HG03439 (cell line): ENCODE measurements around the gene AURKA.
A peak's percentile ranks its signal among the peaks of the same experiment; 100 is the strongest.

Experiments used
- ATAC-seq: cut with Tn5 transposase; IDR thresholded peaks from one replicate; pipeline ENCODE4 v1.9.1; 2021; ENCODE audit warnings: mild to moderate bottlenecking, moderate library complexity; ENCODE audit not compliant: unreplicated experiment

The AURKA gene

DNA sequence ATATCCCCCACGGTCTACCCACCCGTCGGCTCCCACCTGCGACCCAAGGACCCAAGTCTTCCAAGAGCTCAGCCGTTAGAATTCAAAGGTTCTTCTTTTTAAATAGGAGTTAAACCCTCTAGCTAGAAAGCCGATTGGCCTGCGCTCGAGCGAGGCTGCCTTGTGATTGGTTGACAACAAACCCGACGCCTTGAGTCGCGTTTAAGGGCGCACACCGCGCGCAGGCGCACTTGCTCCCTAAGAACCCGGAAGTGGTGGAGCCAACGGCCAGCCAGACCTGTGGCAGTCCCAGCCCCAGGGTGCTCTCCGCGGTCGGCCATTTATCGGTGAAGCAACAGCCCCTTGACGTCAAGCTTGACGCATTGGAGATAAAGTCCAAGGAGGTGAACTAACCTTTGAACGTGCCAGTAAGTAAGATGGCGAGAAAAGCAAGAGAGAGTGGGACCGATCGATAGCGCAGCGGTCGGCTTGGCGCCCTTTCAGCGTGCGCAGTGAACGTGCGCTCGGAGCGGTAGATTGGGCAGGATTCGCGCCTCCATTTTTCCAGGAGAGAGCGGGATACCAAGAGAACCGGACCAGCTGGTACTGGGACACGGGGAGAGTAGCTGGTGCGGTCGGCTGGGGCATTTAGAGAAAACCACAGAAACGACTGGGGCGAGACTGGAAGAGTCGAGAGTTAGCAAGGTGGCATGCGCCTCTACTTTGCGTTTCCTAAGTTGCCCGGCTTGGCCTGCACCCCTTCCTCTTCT lies at the start of gene AURKA, which contains the start of gene CSTF1:
Gene AURKA, minus strand, starts transcription at position 84 of the 749 bp plus-strand sequence. CDS start 4,018 bp downstream, outside the sequence.
Gene CSTF1, plus strand, starts transcription at position 514 of the 749 bp plus-strand sequence. CDS start 2,908 bp downstream, outside the sequence.
- peak; percentile 93 for ATAC-seq

DNA sequence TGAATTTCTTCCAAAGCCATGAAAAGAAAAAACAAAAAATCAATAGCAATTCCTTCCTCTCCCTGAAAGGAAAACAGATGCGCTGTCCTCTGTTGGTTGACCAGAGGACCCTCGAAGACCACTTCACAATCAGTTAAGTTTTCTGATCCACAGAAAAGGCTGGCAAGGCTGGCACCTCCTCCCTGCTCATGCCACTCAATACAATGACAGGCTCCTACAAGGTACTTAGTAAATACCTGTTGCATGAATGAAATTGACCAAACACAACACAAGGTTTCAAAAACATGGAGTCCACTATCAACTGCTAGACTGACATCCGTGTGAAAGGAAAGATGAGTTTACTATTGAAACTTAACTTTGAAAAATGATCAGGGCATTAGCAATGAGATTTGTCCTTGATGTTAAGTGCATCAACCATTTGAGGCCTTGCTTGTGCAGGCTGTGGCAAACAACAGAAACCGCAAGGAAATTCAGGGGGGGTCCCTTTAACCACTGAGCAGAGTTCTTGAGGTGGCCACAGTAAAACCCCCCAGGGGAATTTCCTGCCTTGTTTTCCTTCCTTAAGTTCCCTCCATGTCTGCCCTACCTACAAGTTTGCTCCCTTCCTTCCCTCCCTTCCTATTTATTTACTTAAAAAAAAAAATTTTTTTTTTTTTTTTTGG lies 48.5 kb upstream of the AURKA start:
- ATAC-seq = no peak

DNA sequence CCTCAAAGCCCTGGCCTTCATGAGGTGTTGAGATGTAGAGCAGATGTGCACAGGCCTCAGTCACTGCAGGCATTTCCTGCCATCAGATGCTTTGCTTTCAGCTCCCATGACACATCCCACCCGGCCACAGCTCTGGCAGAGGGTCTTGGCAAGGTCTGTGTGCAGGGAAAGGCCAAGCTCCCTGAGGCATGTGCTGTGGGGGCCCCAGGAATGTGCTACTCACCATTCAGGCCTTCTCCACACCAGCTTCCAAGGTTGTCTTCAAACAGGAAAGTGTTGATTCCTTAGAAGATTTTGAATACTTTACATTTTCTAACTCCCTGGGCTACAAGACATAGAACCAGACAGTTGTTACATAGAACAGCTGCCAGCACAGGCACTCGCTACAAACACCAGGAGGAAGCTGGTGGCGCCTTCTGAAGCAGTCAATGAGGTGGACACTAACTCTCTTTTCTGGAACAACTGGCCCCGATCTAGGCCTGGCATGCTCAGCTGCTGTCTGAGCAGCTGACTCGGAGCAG lies 47.8 kb upstream of the AURKA start:
- ATAC-seq = no peak

DNA sequence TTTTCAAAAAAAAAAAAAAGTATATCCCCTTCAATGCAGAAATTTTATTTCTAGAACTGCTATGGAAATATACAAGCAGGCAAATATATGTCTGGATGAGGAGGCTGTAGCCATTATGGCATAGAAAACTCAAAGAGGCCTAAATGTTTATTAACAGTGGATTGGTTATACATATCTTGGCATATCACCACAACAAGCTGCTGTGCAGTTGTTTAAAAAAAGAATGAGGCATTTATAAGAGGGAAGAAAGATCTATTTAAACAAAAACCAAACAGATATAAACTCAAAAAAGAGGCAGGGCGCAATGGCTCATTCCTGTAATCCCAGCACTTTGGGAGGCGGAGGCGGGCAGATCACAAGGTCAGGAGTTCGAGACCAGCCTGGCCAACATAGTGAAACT lies 46.3 kb upstream of the AURKA start:
- ATAC-seq = no peak

DNA sequence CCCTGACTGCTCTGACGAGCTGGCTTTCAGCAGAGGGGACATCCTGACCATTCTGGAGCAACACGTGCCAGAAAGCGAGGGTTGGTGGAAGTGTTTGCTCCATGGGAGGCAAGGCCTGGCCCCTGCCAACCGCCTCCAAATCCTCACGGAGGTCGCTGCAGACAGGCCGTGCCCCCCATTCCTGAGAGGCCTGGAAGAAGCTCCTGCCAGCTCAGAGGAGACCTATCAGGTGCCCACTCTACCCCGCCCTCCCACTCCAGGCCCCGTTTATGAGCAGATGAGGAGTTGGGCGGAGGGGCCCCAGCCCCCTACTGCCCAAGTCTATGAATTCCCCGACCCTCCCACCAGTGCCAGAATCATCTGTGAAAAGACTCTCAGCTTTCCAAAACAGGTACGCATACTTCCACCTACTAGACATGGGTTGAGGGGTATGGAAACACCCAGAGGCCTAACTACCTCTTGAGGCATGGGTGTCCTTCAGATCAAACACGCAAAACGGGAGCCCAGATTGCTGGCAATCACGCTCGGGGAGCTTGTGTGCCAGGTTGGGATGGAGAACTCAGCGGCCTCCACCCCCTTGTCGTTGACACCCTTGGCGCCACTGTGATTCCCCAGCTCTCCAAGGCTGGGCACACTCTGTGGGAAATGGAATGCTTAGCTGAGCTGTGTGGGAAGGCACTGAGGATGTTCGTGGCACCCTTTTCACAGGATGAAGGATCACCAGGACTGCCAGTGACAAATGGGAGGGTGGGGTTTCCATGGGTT lies 45.4 kb upstream of the AURKA start:
- ATAC-seq = no peak

DNA sequence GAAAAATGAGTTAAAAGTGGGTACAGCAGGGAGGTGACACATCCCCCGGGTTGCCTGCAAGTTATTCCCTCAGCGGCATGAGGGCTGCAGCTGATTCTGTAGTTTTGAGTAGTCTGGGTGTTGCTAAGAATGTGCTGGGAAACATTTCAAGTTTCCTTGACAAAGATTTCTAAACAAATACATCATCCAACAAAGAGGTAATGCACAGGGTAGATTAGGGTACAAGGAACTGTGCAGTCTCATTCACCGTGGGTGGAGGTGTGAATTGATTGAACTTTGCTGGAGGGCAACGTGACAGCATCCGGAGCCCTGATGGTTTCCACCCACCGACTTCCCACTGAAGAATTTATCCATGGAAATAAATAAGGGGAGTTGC lies 41.9 kb upstream of the AURKA start:
- ATAC-seq = no peak

DNA sequence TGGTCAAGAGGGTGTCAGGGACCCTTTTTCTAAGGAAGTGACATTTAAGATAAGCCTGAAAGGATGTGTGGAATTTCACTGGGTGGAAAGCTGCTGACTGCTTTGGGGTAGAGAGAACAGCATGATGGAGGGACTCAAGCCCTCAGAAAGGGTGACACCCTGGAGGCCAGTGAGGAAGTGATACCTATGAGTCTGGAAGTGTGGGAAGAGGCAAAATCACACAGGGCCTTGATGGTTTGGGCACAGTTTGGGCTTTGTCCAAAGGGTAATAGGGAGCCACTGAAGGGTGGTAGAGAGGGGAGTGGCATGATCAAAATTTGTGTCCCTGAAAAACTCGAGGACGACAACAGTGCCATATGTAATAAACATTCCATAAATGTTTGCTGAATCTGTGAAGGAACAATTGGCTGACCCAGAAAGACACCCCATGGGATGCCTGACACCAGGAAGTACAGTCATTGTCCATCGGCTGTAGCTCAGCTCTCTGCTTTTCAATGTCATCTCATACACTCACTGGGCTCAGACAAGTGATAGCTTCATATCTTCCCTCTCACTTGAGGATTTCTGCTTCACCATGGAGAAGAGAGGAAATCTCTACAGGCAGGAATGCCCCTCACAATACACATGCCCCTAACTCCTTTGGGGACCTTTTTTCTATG lies 41.3 kb upstream of the AURKA start:
- ATAC-seq = no peak

DNA sequence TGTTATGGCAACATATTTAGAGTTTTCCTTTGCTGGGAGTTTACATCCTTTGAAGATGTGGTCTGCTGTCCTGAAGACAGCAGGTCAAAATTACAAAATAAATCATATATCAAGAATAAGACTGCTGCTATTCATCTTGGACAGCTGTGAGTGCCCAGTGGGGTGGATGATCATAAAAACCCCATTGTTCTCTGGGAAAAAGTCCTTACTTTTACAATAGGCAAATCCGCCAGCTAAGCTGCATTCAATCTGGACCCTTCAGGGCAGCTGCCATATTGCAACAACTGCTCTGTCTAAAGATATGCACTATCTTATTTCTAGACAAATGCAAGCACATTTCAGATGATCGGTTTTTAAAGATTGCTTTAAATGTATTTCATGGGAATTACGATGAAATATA lies 39.5 kb upstream of the AURKA start:
- no peak for ATAC-seq

DNA sequence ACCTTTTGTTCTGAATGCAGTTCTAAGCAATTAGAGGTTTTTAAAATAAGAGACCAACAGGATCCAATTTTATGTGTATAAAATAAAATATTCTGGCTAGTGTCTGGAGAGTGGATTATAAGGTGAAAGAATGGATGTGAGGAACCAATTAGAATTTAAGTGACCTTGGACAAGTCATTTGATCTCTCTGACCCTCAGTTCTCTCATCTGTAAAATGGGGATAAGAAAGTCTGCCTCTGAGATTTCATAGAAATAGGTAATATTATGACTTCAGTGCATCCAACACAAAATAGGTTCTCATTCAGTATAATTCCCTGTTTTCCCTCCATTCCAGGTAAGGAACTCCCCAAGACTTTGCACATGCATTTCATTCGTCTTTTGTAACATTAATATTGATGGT lies 38.9 kb upstream of the AURKA start:
- no peak for ATAC-seq

DNA sequence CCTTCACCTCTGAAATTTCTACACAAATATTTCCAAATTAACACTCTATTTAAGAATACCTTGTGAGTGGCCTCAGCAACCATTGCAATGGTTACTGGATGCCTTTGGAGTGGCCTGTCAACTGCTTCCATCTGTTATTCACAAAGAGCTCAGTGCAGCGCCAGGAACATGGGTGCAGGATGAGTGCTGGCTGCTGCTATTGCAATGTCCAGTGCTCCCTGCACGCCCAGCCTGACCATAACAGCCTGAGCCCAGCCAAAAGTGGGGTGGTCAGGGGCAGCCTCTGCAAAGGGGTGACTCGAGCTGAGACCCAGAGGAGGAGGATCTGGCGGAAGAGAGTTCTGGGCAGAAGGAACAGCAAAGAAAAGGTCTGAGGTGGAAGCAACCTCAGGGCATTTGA lies 38.4 kb upstream of the AURKA start:
- no peak for ATAC-seq

DNA sequence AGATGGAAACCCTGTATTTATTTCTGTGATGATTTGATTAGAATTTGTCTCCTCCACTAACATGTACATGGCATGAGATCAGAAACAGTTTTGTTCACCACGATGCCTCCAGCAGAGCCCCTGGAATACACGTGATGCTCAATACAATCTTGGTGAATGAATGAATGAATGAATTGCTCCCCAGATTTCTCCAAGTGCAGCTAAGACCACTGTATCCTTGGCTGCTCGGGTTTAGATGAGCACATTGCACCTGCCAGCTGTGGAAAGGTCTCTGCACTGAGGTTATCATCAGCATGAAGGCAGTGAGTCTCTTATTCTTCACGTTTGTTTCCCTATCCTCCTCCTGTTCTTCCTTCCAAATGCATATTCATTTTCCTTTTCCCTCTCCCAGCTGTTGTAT lies 37.9 kb upstream of the AURKA start:
- no peak for ATAC-seq

DNA sequence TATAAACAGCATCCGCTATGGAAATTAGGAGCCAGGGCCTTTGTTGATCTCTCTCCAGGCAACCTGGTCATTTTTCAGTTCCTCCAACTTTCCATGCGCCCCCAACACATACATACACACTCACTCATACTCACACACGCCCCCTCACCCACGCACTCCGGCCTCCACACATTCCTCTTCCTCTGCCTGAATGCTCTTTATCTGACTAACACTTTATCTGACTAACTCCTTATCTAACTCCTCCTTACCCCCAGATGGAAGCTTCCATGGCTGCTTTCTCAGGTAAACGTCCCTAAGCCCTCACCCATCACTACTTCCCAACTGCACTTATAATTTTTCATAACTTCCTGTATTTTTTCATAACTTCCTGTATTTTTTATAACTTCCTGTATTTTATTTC lies 37.5 kb upstream of the AURKA start:
- ATAC-seq = no peak

DNA sequence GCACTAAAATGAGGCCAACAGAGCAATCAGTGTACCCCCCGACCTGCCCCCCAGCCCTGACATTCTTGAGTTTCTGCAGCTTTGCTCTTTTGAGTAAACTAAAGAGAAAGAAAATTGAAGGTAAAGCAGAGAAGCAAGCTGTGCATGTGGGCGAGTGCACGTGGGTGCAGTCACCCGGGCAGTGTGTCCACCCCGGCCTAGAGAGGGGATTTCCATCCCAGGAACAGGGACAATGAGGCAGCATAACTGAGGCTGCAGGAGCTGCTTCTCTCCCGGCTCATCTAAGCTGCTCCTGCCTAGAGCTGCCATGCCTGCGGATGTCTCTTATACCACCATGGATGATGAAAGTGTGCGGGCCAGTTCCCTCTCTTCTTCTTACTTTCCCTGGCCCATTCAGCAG lies 36.9 kb upstream of the AURKA start:
- no peak for ATAC-seq

DNA sequence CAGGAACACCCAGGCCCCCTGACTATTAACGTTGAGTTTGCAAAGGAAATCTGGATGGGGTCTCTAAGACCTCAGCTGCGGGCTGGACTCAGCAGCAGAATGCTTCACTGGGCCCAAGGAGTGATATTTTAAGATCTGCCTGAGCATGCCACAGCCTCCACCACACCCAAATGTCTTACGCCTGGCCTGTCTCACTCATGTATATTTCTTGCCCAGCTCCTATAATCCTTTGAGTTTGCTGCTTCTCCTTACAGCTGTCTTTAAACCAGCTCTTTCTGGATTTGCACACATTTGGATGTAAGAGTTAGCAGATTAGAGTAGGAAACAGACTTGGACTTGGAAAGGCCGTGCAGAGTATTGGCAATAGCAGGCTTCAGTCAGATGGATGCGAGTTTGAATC lies 36.4 kb upstream of the AURKA start:
- no peak for ATAC-seq

DNA sequence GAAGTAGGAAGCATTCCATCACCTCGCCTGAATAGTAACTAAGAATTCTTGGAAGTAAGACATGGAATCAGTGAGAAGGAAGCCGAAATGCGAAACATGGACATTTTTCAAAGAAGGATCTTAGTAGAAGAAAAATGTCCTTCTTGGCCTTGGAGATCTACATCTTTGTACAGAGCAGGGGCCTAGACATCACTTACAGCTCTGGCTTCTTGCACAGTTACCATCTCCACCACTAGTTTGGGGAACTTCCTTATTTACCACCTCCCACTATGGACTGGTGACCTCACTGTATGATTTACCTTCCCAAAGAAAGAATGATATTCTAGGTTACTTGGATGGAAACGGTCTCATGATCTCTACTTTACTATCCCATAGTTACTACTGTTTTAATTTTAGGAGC lies 35.8 kb upstream of the AURKA start:
- no peak for ATAC-seq

DNA sequence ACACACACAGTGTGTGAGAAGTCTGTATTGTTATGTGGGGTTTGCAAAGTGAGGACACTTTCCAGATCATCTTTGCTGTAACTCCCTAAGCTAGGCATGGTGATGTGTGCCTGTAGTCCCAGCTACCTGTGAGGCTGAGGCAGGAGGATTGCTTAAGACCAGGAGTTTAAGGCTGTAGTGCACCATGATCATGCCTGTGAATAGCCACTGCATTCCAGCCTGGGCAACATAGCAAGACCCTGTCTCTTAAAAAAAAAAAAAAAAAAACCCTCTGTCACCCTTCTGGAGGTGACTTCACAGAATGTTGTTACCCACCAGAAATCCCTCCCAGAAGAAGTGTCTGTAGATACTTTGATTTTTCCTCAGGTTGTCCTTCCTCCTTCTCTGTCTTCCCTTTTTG lies 34.9 kb upstream of the AURKA start:
- no peak for ATAC-seq

DNA sequence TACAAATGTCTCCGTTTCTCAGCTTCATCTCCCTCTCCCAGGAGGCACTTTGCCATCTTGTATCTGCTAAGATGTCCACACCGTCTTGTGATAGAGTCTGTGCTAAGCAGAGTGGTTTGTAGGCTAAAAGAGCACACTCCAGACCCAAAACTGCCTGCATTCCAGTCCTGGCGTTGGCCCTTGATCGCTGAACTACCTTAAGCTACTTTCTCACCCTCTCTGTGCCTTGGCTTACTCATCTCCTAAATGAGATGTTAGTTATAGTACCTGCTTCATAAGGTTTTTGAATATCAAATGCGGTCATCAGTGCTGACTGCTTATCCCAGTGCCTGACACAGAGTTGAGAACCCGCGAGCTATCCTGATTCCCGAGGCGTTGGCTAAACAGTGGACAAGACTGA lies 34.0 kb upstream of the AURKA start:
- ATAC-seq = no peak

DNA sequence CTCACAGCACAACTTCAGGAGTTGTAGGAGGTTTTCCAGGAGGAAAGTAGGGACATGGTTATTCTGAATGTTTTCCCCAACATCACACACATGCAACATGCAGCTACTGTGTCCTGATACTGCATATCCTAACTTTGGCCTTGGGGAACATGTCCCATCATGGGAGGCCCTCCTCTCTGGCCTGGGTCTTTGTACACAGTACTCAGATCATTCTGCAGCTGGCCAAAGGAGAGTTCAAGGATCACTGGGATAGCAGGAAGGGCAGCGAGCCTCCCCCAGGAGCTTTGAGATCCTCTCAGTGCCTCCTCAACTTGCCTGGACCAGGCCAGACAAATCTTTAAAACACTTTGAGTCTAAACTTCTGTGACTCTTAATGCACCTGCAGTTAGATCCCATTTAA lies 32.9 kb upstream of the AURKA start:
- ATAC-seq = no peak

DNA sequence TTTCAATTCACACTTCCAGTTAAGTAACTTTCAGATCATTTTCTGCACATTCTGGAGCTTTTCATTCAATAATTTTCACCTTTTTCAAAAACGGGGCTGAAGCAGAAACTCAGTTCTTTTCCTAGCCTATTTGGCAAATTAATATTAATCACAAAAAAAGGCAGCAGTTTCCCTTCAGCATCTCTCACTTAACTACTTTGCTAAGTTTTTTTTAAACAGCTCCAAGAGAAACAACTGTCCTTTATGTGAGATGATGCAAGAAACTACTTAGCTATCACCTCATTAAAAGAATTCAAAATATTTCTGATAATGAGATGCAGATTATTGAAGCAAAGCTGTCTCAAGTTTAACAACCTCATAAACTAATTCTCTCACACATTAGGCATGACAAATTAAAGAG lies 31.9 kb upstream of the AURKA start:
- no peak for ATAC-seq

DNA sequence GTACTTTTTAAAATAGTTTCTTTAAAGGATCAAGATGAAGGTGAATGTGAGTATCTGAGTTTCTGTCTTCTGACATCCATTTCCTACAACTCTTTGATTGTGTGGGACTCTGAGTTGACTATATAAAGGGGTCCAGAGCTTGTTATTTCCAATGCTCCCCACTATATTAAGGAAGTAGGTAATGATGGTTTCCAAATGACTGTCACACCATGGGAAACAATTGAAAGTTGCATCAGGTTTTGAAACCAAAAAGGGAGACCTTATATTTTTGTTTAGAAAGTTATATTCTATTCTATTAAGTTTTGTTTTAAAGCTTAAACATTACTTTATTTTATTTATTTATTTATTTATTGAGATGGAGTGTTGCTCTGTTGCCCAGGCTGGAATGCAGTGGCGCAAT lies 31.2 kb upstream of the AURKA start:
- no peak for ATAC-seq

DNA sequence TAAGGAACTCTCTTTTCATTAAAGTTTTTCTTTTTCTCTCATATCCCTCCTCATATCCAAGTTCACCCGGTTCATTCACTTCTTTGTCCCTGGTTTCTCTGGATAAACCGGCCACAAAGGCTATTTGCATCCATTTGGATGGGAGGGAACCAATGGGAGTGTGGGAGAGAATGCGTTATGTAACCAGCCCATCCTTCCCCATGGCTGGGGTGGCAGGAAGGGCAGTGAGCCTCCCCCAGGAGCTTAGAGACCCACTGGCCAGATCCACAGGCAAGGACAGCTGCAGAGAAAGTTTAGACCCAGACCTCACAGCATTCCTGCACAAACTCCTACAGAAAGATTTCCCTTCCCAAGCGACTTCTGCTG lies 30.8 kb upstream of the AURKA start:
- no peak for ATAC-seq
